Measurements from ENCODE around the gene APLP2. TPM values are rescaled to one million over a fixed set of nuclear protein-coding genes. Genes with fewer than 3 reads are reported as not detected.

The APLP2 gene
- total and polyA plus RNA-seq, 2 of the 4 experiments (the other 2 are of a cell fraction), result 127 to 235 TPM

DNA sequence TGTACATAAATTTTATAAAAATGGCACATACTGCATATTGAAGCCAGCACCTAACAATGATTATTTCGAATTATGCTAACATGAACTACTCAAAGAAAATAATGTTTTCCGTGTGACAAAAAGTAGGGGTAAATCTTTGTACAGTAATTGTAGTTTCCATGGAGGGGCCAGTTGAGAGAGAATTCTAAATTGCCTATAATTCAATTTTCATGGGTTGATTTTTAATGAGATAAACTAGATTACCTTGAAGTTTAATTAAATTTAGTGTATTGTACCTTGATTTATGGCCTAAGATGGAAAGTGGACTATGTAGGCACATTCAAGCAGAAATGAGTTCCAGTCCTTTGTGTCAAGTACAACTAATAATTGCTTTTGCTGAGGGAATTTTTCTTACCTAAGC lies 5.0 kb downstream of the APLP2 start:
- Histone ChIP-seq H3K4ac (ENCODE audit: low read depth, low read length) (no peak overlapping the region), H3K79me1 (ENCODE audit: low read depth in 1 of 2, low read length in 2 of 2) (peaks cover 17 to 48% of the 10 kb centered on the region in 2 experiments), H2AK9ac (replicated peaks; ENCODE audit: low read depth, low read length, poor library complexity) (no peak overlapping the region), H2BK15ac (ENCODE audit: low read depth, low read length) (no peak overlapping the region), H3K9me3 (ENCODE audit: control insufficient read depth, insufficient read depth, low read length) (no peaks in the 10 kb centered on the region), H4K91ac (ENCODE audit: insufficient read depth, low read depth, low read length) (no peak overlapping the region), H2BK5ac (ENCODE audit: low read depth, low read length, poor library complexity, severe bottlenecking) (no peak overlapping the region), H3K23ac (ENCODE audit: low read depth, low read length) (no peak overlapping the region), H3K4me2 (ENCODE audit: low read depth, low read length) (no peak overlapping the region), H3K36me3 (ENCODE audit: control insufficient read depth, insufficient read depth, low read length) (no peaks in the 10 kb centered on the region), H3K9me1 (ENCODE audit: insufficient read depth, low read length) (no peaks in the 10 kb centered on the region), H4K5ac (ENCODE audit: low read depth, low read length) (no peak overlapping the region), H2BK20ac (ENCODE audit: low read depth, low read length) (no peak overlapping the region), H3K27me3 (ENCODE audit: control insufficient read depth, insufficient read depth, low read length) (no peaks in the 10 kb centered on the region), H2AFZ (replicated peaks; ENCODE audit: low read length, poor library complexity) (no peak overlapping the region), H3K14ac (replicated peaks; ENCODE audit: low read depth, low read length) (no peak overlapping the region), H4K8ac (ENCODE audit: low read depth in 2 of 2, low read length in 2 of 2) (no peak overlapping the region), H3K4me1 (ENCODE audit: control insufficient read depth, insufficient read depth, low read length) (no peaks in the 10 kb centered on the region), H2BK120ac (ENCODE audit: low read depth, low read length) (no peak overlapping the region), H3K9ac (ENCODE audit: low read depth, low read length) (no peak overlapping the region), H3K56ac (ENCODE audit: extremely low read depth, insufficient read depth, low read length) (no peak overlapping the region), H2AK5ac (ENCODE audit: low read depth, low read length) (no peak overlapping the region), H3K27ac (ENCODE audit: insufficient read depth, low read length) (no peak overlapping the region), H3K4me3 (ENCODE audit: insufficient read depth, low read depth, low read length) (no peak overlapping the region), H3K18ac (ENCODE audit: low read depth, low read length) (no peak overlapping the region), H4K20me1 (ENCODE audit: insufficient read depth, low read length) (peaks cover 34% of the 10 kb centered on the region)
- DNase-seq, result no peak
- dilution Hi-C loops (cut with HindIII; ENCODE audit: low sequenced_read_pairs, unreplicated experiment), result no loop called here
- POLR2A ChIA-PET (ENCODE audit: unreplicated experiment), result no interaction called here
- no CpG with 5 or more reads among the region's 2 CpGs for WGBS, 2 experiments (ENCODE audit: extremely low coverage in 2 of 2, insufficient read length in 1 of 2)
- TF ChIP-seq FOS (IDR thresholded peaks at IDR 0.05; ENCODE audit: low read depth, low read length) (no peak), MAFK (IDR thresholded peaks at IDR 0.05; ENCODE audit: low read depth, low read length) (no peak)
- TF ChIP-seq, protein P1, sequence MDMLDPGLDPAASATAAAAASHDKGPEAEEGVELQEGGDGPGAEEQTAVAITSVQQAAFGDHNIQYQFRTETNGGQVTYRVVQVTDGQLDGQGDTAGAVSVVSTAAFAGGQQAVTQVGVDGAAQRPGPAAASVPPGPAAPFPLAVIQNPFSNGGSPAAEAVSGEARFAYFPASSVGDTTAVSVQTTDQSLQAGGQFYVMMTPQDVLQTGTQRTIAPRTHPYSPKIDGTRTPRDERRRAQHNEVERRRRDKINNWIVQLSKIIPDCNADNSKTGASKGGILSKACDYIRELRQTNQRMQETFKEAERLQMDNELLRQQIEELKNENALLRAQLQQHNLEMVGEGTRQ (IDR thresholded peaks at IDR 0.05; ENCODE audit: low read depth, low read length), result no peak
- BruUV-seq (replicated peaks), result no TSS peak
- intact Hi-C loops (cut with micrococcal nuclease), result loop anchor here (5.0 kb wide), 1 partner anchor 43 kb away; no protein-coding TSS in a partner anchor
- CTCF ChIA-PET, result no interaction called here
- in situ Hi-C loops (cut with MboI; ENCODE audit: low sequenced_read_pairs), result no loop called here
- no peak for ATAC-seq (ENCODE audit: low read depth)
